Activated naive CD4-positive, alpha-beta T cell treated with anti-CD3 and anti-CD28 coated beads, Interleukin-2, amount 50 U/mL, for 72 hours (primary cell): ENCODE data around the gene KCTD16. TPM values are rescaled to one million over a fixed set of nuclear protein-coding genes. Genes with fewer than 3 reads are reported as not detected.

Experiments
- ATAC-seq, 2 donors: fragments of 150-1000 bp; cut with Tn5 transposase; 2 replicates each; pipeline ENCODE4 v1.10.0; 2021; ENCODE audit warnings: mild to moderate bottlenecking in 2 of 2, moderate library complexity in 2 of 2
- DNase-seq, 2 donors: peaks; one replicate each; pipeline ENCODE4 v3.0.0; 2021 to 2022; ENCODE audit warnings: low spot score in 2 of 2
- H3K27ac Mint-ChIP-seq, 2 donors: one replicate each; pipeline ENCODE4 v1.8.0; 2022; ENCODE audit warnings: mild to moderate bottlenecking in 2 of 2, mixed read lengths in 2 of 2
- H3K36me3 Mint-ChIP-seq, 2 donors: one replicate each; pipeline ENCODE4 v1.8.0; 2022; ENCODE audit warnings: mixed read lengths in 2 of 2
- H3K9me3 Mint-ChIP-seq, 2 donors: one replicate each; pipeline ENCODE4 v1.8.0; 2022; ENCODE audit warnings: mixed read lengths in 2 of 2
- total RNA-seq, 2 donors: library from RNA; stranded (reverse); gene quantifications; one replicate each; pipeline ENCODE4 v1.2.3, GENCODE V29; 2022

The KCTD16 gene
- total RNA-seq, 2 donors from 2014 or later: 0.23 to 1.4 TPM

DNA sequence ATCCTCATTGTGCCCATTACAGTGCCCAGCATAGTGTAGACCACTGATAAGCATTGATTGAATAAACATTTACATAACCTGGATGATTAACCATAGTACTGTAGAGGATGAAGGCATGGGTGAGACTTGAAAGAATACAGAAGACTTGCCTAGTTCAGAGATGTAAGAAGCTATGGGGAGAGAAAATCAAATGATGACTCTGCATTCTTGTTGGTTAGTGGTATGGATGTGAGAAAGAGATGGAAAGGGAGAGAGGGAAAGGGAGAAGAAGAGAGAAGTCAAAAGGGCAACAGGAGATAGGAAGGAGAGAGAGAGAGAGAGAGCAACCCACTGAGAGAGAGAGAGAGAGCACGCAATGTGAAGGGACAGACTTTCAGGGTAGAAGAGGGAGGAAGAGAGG lies 27.0 kb upstream of the KCTD16 start:
- ATAC-seq: no peak
- H3K27ac Mint-ChIP-seq: no peak overlapping the region
- no peak for DNase-seq
- H3K9me3 Mint-ChIP-seq: no peaks in the 10 kb centered on the region
- H3K36me3 Mint-ChIP-seq: no peaks in the 10 kb centered on the region

DNA sequence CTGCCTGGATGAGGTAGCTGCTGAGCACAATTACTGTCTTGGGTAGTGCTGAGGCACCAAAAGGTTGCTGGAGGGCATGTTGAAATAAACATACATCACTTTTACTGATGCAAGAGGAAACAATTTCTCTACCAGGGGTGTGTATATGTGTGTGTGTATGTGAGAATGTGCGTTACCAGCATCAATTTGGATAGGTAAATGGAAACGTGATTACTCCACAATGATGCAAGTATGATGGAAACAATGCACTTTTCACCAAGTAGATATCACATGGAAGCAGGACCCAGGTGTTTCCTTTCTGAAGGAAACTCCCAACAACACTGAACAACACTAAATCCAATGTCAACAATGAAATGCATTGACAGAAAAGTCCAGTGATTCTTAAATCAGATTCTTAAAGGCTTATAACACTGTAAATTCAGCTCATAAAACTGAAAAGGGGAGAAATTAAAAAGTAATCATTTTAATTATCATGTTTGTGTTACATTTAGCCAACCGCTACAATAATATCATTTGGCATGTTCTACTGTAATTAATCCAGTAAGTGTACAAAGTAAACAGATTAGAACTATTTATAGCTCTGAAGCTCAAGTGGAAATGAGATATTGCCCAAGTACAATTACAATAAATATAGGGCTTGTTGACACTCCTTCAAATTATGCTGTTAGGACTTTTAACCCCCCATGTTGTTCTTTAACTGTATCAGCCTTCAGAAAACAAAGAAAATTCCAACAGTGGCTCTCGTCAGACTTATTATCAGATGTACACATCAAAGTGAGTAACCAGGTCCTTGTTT lies 25.5 kb upstream of the KCTD16 start:
- Mint-ChIP-seq H3K27ac (no peak overlapping the region), H3K36me3 (no peaks in the 10 kb centered on the region), H3K9me3 (no peaks in the 10 kb centered on the region)
- ATAC-seq: no peak
- no peak for DNase-seq

DNA sequence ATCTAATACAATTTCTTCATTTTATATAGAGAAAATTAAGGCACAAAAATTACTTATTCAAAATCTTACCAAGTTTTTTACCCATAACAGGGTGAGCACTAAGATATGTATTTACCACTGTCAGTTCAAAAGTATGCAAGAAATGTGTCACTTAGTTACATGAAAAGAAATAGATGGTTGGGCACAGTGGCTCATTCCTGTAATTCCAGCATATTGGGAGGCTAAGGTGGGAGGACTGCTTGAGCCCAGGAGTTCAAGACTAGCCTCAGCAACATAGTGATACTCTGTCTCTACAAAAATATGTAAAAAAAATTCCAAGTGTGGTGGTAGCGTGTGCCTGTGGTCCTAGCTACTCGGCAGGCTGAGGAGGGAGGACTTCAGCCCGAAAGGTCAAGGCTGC lies 19.6 kb upstream of the KCTD16 start:
- H3K36me3 Mint-ChIP-seq: no peaks in the 10 kb centered on the region
- no peak for ATAC-seq
- no peaks in the 10 kb centered on the region for H3K9me3 Mint-ChIP-seq
- no peak overlapping the region for H3K27ac Mint-ChIP-seq
- DNase-seq: no peak

DNA sequence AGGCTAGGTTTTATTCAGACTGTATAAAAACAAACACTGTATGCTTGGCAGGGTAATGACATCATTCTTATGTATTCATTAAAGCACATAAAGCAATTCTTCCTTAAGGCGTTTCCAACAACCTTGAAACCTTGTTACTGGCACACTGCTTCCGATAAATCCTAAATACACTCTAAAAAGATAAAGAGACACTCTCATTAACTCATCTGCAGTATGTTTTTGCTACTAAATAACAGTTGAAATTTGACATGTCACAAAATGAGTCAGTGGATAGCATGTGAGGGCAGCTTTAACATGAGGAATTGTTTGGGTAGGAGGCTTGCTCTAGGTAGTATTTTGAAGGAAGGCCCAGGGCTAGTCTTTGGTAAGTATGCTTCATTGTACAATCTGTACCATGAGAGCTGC lies 13.9 kb upstream of the KCTD16 start:
- peaks cover 0 to 6% of the 10 kb centered on the region in 2 donors for H3K36me3 Mint-ChIP-seq
- DNase-seq: no peak
- H3K27ac Mint-ChIP-seq: no peak overlapping the region
- H3K9me3 Mint-ChIP-seq: no peaks in the 10 kb centered on the region
- no peak for ATAC-seq

DNA sequence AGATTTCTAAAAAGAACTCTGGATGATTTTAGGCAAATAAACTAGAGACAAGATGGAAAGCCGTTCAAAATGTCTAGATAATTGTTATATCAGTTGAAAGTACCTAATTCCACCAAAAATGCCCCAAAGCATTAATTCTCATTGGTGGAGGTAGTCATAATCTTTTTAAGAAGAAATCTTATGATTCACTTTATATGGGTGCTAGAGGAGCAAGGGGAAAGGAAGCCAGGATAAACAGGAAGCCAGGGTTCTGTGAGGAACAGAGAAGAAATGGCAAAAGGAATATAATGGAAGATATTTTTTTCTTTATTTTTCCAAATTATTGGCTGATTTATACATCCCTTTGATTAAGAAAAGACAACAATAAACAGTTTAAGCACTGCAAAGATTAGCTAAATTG lies 8.0 kb upstream of the KCTD16 start:
- peaks cover 6 to 9% of the 10 kb centered on the region in 2 donors for H3K36me3 Mint-ChIP-seq
- no peak overlapping the region for H3K27ac Mint-ChIP-seq
- no peaks in the 10 kb centered on the region for H3K9me3 Mint-ChIP-seq
- ATAC-seq (no peak), DNase-seq (no peak)

DNA sequence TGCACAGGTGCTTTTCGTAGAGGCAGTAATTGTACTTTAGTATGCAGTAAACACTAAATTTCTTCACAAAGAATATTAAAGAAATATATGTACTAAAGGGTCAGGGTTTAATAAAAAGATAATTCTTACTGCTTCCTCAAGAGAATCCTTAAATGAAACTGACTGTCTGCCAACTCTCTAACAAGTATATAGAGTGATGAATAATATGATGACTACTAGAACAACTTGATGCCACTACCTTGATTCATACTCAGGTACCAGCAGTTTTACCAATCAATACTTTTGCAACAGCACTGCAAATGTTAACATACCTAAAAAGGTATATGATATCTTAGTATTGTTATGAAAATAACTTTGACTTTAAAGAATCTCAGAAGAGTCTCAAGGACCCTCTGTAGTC lies 4.0 kb upstream of the KCTD16 start:
- Mint-ChIP-seq H3K36me3 (peaks cover 16 to 38% of the 10 kb centered on the region in 2 donors), H3K27ac (no peak overlapping the region), H3K9me3 (peaks cover 6% of the 10 kb centered on the region in 2 donors)
- DNase-seq (no peak), ATAC-seq (no peak)

DNA sequence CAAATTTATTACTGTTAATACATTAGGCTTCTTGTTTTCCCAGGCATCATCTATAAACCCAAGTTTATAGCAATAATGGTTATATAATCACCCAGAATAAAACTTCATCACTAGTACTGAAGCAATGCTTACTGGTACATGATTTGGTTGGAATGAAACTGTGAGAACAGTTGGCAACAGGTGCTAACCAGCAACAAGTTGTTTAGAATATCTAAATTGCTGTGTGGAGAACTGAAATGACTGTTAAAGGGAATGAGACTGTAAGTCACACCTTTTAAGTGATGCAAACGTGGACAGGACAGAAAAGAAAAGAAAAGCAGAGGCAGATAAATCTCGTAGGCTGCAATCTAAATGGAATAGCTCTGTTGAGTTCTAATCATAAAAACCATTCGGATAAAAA lies 2.7 kb upstream of the KCTD16 start:
- ATAC-seq: no peak
- Mint-ChIP-seq H3K36me3 (peaks cover 16 to 38% of the 10 kb centered on the region in 2 donors), H3K9me3 (peaks cover 6% of the 10 kb centered on the region in 2 donors), H3K27ac (no peak overlapping the region)
- DNase-seq: no peak

DNA sequence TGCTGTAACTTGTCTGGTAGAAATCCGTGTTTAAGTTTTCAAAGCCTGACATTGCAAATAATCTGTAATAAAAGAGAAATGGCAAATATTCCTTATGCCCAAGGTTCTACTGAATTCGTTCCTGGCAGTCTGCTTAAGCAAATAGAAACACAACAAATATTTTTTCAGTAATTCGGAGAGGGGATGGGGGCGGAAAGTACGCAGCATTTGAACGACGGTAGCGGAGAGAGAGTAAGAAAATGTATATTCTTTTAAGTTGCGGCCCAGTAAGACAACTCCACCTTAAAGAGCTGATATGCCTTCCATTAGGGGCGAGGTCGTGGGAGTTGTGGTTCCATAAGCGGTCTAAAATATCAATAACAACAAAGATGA lies 783 bp upstream of the KCTD16 start:
- H3K27ac Mint-ChIP-seq: peak overlapping the region; percentile 94 to 97
- no peak for ATAC-seq
- H3K9me3 Mint-ChIP-seq: peaks cover 6% of the 10 kb centered on the region in 2 donors
- H3K36me3 Mint-ChIP-seq: peaks cover 16 to 38% of the 10 kb centered on the region in 2 donors
- no peak for DNase-seq

DNA sequence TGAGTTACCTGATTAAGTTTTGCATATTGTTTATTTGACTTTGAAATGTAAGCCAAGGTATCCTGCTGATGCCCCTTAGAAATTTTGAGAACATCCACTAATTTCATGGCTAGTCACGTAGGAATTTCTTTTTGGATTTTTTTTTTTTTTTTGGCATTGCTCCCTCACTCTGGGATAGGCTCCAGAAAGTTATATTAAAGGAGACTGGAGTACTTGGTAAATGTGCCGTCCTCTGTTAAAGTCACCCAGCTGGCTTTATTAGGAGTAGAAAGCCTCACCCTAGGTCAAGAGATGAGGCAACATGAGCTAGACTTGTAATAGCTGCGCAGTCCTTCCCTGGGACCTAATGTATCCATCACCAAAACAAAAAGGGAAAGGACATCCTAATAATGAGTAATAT lies 3.1 kb downstream of the KCTD16 start:
- ATAC-seq (no peak), DNase-seq (no peak)
- Mint-ChIP-seq H3K36me3 (peaks cover 16 to 19% of the 10 kb centered on the region in 2 donors), H3K27ac (no peak overlapping the region), H3K9me3 (peaks cover 6% of the 10 kb centered on the region in 2 donors)

DNA sequence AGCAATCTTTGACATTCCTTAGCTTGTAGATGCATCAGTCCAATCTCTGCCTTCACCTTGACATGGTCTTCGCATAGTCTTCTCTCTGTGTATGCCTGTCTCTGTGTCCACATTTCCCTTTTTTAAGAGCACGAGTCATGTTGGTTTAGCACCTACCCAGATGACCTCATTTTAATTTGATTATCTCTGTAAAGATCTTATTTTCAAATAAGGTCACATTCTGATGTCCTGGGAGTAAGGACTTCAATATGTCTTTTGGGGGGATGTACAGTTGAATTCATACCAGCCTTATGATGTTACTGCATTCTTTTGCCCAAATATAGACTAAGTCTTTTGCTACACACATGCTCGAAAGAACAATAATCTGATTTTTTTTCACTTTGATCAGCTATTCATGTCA lies 6.9 kb downstream of the KCTD16 start:
- Mint-ChIP-seq H3K36me3 (no peaks in the 10 kb centered on the region), H3K9me3 (no peaks in the 10 kb centered on the region), H3K27ac (no peak overlapping the region)
- no peak for DNase-seq
- ATAC-seq: peak in 1 of 2 donors; percentile 40

DNA sequence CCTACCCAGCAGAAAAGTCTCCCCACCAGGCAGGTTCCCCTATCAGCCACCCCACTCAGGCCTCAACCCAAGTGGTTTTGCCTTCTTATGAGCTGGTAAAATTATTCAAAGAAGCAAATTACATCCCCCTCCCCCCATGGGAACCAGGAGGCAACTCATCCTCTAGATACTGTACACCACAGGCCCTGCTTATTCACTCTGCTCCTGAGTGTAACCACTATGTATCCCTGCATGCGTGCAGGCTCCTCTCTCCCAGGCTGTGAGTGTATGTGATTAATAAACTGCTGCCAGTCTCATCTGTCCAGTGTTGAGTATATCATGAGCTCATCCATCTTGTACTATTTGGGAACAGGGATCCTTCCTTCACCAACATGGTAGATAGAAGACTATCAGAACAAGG lies 8.6 kb downstream of the KCTD16 start:
- Mint-ChIP-seq H3K27ac (no peak overlapping the region), H3K9me3 (no peaks in the 10 kb centered on the region), H3K36me3 (no peaks in the 10 kb centered on the region)
- DNase-seq (no peak), ATAC-seq (no peak)

DNA sequence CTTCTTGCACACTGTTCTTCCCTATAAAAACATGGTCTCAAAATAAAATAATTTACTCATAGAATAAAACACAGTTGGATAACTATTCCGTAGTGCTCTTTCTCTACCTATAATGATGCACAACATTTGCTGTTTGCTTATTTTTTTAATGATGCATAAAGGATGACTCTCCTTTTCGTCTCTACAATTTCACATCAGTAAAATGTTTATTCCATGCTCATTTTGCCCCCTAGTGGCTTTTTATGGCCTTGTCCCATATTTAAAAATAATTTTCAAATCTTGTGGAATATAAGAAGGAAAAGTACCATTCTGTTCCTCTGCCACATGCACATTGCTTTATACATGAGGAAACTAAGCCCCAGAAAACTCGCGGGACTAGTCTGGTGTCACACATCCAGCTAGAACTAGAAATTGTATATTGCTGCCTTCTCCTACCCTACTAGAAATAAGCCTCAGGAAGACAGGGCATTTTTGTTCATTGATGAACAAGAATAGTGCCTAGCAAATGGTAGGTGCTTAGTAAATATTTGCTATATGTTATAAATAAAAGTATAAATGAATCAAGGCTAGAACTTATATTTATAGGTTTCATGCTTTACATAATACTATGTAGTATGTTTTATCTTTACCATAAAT lies 12.7 kb downstream of the KCTD16 start:
- ATAC-seq (no peak), DNase-seq (no peak)
- no peaks in the 10 kb centered on the region for H3K36me3 Mint-ChIP-seq
- H3K9me3 Mint-ChIP-seq: no peaks in the 10 kb centered on the region
- no peak overlapping the region for H3K27ac Mint-ChIP-seq

DNA sequence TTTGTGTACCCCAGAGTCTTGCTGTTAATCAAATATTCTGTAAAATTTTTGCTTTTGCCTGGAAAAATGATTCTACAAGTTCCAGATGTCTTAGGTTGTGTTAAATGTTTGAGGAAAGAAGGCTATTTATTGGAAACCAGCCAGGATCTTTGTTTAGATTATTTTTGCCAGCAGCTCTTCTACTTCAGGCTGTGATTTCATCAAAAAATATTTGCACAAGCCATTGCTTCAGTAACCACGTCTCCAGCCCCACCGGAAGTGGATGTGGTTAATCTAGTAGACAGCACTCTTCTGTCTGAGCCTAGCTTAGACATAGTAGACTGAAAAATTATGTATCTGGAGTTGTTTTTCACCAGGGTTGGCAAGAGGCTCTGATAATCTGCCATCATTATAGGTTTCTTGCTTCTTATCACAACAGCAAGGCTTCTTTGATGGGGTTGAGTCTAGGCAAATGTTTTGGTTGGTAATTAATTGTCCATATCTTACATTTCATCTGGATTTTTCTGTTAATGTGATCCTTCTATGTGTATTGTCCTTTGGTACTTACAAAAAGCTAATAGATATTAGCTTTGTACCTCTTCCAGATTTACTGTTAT lies 17.1 kb downstream of the KCTD16 start:
- DNase-seq (peak in 1 of 2 donors; percentile 58), ATAC-seq (peak in 1 of 2 donors; percentile 21)
- Mint-ChIP-seq H3K36me3 (no peaks in the 10 kb centered on the region), H3K9me3 (no peaks in the 10 kb centered on the region), H3K27ac (peak overlapping the region; percentile 79 to 88)

DNA sequence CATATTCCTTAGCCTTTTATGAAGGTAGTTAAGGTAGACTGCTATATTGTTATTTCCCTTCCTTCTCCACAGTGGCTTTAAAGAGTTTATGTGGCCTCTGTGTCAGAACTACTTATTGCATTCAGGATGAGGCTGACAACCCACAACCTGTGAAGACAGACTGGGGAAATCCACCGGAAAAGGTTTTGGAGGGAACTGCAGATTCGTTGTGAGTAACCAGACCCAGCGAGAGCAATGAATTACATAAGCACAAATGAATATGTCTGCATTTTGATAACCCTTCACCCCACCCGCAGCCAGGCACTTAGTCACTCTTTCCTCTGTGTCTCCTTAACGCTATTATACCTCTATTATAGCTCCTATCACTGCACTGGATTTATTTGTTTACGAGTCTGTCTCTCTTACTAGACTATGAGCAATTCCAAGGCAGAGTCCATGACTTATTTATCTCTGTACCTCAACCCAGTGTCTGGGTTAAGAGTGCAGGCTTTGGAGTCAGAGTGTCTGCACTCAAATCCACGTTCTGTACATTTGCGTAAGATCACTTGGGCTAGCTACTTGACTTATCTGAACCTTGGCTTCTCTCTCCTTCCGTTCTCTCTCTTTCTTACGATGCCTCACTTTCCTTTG lies 19.2 kb downstream of the KCTD16 start:
- Mint-ChIP-seq H3K9me3 (no peaks in the 10 kb centered on the region), H3K36me3 (no peaks in the 10 kb centered on the region), H3K27ac (peak overlapping the region; percentile 79 to 92)
- ATAC-seq (peak; percentile 85 to 88), DNase-seq (peak; percentile 60 to 80)

DNA sequence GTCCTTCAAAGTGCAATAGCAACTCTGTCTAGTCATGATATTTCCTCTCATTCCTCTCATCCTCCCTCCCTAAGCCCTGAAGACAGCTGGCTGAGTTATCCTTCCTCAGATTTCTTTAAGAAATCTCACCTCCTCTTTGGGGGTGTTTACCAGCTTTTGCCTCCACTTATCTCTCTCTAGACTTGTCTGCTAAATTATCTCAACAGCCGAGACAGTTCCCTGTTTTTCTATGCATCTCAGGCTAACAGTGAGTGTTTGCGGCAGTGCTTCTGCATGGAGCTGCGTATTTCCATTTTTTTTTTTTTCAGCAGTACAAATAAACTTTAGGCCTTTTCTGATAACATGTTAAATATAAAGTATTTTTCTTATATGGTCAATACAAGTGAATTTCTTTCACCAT lies 20.9 kb downstream of the KCTD16 start:
- no peaks in the 10 kb centered on the region for H3K9me3 Mint-ChIP-seq
- no peaks in the 10 kb centered on the region for H3K36me3 Mint-ChIP-seq
- DNase-seq (no peak), ATAC-seq (no peak)
- no peak overlapping the region for H3K27ac Mint-ChIP-seq

DNA sequence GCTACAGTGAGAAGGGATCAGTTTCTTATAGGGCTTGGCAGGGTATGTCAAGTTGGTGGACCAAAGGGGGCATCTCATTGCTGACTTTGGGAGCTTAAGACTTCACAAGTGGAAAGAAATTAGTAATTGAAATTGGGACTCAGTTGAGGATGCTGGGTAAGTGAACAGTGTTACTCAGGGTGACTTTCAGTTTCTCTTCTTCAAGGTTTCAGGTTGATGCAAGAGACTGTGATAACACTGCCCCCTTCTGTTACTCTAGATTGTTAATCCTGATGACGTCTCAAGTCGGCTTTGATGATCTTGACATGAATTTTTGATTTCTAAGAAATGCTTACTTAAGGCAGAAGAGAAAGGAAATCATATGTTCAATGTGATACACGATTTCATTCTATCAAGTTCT lies 21.3 kb downstream of the KCTD16 start:
- no peaks in the 10 kb centered on the region for H3K36me3 Mint-ChIP-seq
- peak; percentile 64 to 65 for ATAC-seq
- H3K27ac Mint-ChIP-seq: no peak overlapping the region
- no peaks in the 10 kb centered on the region for H3K9me3 Mint-ChIP-seq
- no peak for DNase-seq

DNA sequence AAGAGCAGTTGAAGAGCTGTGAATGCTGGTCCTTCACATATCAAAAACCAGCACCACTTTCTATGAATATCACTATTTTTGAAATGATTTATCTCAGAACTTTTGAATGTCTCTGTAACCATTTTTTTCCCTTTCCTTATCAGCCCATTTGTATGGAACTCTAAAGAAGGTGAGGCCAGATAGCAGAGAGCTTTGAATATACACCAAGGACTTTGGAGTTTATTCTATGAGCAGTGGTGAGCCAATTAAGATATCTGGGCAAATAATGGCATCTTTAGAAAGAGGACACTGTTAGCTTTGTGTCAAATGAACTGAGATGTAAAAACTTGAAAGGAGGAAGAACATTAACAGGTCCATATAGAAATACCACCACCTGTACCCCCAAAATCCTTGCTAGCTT lies 22.0 kb downstream of the KCTD16 start:
- DNase-seq (no peak), ATAC-seq (no peak)
- H3K36me3 Mint-ChIP-seq: no peaks in the 10 kb centered on the region
- H3K27ac Mint-ChIP-seq: no peak overlapping the region
- H3K9me3 Mint-ChIP-seq: no peaks in the 10 kb centered on the region
